Measurements from ENCODE around the gene KRT6A.

KRT6A gene

DNA sequence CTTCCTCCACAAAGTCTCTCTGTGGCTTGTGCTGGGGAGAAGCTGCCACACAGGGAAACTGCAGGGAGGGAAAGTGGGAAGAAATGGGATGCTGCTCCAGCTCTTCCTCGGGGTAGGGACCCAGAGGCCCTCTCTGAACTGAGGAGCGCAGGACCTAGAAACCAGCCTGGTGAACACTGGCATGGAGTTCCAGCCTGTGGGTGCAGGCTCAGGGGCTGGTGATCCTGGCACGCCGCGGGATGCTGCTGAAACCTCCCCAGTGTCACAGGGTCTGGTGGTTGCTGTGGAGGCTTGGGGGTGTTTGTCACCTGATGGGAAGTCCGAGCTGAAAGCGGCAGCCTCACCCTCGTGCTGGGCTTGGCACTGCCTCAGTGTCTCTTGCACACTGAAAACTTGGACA is 53.6 kb downstream of the KRT6A start:
- no peak overlapping the region for H3K27ac ChIP-seq
- no peaks in the 10 kb centered on the region for H3K9me3 ChIP-seq
- DNase-seq = no peak
- H3K27me3 ChIP-seq = peaks cover 0 to 41% of the 10 kb centered on the region in 2 donors
- intact Hi-C loops (cut with DNase I; ENCODE audit: low total_unique reads) = no loop called here
- H3K4me1 ChIP-seq = no peaks in the 10 kb centered on the region
- no peak overlapping the region for H3K4me3 ChIP-seq
- TF ChIP-seq, protein P1, sequence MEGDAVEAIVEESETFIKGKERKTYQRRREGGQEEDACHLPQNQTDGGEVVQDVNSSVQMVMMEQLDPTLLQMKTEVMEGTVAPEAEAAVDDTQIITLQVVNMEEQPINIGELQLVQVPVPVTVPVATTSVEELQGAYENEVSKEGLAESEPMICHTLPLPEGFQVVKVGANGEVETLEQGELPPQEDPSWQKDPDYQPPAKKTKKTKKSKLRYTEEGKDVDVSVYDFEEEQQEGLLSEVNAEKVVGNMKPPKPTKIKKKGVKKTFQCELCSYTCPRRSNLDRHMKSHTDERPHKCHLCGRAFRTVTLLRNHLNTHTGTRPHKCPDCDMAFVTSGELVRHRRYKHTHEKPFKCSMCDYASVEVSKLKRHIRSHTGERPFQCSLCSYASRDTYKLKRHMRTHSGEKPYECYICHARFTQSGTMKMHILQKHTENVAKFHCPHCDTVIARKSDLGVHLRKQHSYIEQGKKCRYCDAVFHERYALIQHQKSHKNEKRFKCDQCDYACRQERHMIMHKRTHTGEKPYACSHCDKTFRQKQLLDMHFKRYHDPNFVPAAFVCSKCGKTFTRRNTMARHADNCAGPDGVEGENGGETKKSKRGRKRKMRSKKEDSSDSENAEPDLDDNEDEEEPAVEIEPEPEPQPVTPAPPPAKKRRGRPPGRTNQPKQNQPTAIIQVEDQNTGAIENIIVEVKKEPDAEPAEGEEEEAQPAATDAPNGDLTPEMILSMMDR (IDR thresholded peaks at IDR 0.05) = no peak
- H3K36me3 ChIP-seq = no peaks in the 10 kb centered on the region

GRCh38 chr12:52438305-52439301 is 54.5 kb downstream of the KRT6A start:
- no peaks in the 10 kb centered on the region for H3K36me3 ChIP-seq
- H3K27ac ChIP-seq = no peak overlapping the region
- H3K4me1 ChIP-seq = no peaks in the 10 kb centered on the region
- H3K9me3 ChIP-seq = no peaks in the 10 kb centered on the region
- peaks cover 0 to 45% of the 10 kb centered on the region in 2 donors for H3K27me3 ChIP-seq
- DNase-seq = no peak
- no peak overlapping the region for H3K4me3 ChIP-seq
- intact Hi-C loops (cut with DNase I; ENCODE audit: low total_unique reads) = no loop called here
- TF ChIP-seq, protein P1 (IDR thresholded peaks at IDR 0.05) = no peak

- Histone ChIP-seq H3K36me3 (no peaks in the 10 kb centered on the region), H3K4me1 (no peaks in the 10 kb centered on the region), H3K27me3 (peaks cover 0 to 54% of the 10 kb centered on the region in 2 donors), H3K9me3 (no peaks in the 10 kb centered on the region), H3K4me3 (no peak overlapping the region), H3K27ac (no peak overlapping the region)
- TF ChIP-seq, protein P1 (IDR thresholded peaks at IDR 0.05) = no peak
- intact Hi-C loops (cut with DNase I; ENCODE audit: low total_unique reads) = no loop called here
- DNase-seq = no peak
Measured at GRCh38 chr12:52437508-52437907, 55.5 kb downstream of the KRT6A start.

All from tibial artery (tissue), 4 donors.